GM19463 (cell line): ENCODE measurements around the gene DHCR24.

ENCODE experiments used
- ATAC-seq: cut with Tn5 transposase; IDR thresholded peaks from one replicate; pipeline ENCODE4 v1.9.1; 2021; ENCODE audit warnings: mild to moderate bottlenecking, moderate library complexity; ENCODE audit not compliant: unreplicated experiment

The DHCR24 gene

DNA sequence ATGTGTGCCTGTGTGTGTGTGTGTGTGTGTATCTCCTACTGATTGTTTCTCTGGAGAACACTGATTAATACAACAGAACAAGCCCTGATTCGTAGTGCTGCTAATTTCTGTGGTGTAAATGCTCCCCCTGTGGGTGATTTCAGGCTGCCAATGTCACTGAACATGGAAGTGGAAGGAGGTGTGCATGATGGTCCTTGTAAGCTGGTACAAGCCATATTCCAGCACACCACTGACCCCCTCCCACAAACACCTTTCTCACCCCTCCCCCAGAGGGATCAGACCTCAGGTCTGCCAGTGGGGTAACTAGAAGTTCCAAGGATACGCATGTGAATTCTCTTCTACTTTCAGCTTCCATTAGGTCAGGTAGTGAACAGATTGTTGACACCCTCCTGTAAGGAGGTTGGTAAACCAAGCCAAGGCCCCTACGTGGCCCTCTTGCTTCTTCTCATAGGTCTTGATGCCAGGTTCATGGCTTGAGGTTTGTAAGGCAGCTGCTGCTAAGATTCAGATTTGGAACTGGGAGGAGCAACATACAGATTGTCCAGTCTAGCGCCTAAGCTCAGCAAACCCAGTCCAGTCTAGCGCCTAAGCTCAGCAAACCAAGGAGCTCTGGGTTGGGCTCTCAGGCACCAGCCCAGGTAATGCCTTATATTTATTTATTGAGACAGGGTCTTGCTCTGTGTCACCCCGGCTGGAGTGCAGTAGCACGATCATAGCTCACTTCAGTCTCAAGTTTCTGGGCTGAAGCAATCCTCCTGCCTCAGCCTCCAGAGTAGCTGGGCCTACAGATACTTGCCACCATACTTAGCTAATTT lies 38.7 kb downstream of the DHCR24 start:
- ATAC-seq = no peak

DNA sequence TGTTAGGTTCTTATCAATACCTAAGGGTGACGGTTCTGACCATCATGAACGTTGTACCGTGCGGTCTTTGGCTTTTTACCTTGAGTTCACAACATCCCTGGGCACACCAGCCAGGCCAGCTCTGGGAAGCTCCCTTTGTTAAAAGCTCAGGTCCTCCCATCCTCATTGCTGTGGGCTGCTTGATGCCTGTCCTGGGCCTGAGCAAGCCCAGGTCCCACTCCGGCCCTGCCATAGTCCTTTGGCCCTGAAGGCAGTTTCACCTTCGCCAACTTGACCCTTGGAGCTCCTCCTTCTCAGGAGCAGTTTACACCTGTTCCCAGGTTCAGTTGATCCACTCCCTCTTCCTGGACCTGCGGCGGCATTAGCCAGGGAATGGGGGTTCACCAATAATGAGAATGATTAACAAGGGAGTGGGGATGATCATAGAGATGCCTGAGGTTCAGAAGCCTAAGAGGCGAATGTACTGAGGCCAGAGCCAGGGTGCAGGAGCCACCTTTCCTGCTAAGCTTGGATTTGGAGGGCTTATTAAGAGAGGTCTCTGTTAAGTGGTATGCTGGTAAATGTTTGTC lies 40.2 kb downstream of the DHCR24 start:
- no peak for ATAC-seq

DNA sequence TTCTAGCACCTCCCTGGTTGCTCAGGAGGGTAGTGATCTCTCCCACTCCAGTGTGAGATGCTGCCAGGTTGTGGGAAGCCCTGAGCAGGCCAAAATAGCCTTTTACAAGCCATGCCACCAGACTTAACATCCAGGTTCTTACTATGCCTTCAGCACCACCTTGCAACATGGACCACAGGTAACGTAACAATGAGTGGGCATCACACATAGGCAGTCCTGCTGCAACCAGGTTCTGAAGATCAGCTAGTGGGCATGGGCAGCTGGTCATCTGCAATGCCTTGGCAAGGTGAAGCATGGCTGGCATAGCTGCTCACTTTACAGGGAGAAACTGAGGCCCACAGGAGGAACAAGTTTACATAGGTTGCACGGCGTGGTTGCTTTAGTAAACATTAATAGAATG lies 40.7 kb downstream of the DHCR24 start:
- no peak for ATAC-seq

DNA sequence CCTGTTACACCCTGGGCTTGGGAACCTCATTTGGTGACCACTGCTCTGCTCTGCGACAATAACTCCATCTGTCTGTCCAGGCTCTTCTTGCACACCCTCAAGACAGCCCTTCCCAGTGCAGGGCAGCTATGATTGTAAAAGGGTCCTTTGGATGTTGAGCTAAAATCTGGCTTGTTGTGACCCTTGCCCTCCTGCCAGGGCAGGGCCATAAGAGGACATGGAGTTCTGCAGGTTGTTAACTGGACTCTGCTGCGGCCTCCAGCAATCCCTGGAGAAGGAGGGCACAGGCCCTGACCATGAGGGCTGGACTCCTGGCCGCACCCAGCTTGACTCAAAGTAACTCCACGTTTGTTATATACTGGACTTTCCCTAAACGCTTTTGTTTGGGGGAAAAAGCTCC lies 41.2 kb downstream of the DHCR24 start:
- ATAC-seq = no peak

DNA sequence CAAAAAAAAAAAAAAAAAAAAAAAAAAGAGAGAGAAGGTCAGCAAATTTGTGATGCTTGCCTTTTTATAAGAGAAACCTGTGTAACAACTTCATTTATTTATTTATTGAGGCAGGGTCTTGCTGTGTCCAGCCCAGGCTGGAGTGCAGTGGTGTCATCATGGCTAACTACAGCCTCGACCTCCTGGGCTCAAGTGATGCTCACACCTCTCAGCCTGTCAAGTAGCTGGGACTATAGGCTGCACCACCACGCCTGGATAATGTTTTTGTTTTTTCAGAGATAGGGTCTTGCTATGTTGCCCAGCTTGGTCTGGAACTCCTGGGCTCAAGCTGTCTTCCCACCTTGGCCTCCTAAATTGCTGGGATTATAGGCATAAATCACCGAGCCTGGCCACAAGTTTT lies 42.4 kb downstream of the DHCR24 start:
- no peak for ATAC-seq

DNA sequence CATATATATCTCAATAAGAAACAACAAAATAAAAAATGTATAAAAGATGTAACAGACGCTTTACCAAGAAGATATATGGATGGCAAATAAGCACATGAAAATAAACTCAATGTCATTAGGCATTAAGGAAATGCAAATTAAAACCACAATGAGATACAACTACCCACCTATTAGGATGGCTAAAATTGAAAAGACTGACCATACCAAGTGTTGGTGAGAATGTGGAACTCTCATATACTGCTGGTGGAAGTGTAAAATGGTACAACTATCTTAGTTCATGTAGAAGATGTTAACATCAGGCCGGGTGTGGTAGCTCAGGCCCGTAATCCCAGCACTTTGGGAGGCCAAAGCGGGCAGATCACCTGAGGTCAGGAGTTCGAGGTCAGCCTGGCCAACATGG lies 43.5 kb downstream of the DHCR24 start:
- ATAC-seq = no peak

DNA sequence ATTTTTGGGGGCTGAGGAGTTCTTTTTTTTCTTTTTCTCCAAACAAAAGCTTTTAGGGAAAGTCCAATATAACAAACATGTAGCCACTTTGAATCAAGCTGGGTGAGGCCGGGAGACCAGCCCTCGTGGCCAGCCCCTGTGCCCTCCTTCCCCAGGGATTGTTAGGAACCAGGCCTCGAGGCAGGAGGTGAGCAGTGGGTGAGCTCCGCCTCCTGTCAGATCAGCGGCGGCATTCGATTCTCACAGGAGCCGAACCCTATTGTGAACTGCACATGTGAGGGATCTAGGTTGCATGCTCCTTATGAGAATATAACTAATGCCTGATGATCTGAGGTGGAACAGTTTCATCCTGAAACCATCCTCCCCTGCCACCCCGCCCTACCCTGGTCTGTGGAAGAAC lies 44.0 kb downstream of the DHCR24 start:
- no peak for ATAC-seq

DNA sequence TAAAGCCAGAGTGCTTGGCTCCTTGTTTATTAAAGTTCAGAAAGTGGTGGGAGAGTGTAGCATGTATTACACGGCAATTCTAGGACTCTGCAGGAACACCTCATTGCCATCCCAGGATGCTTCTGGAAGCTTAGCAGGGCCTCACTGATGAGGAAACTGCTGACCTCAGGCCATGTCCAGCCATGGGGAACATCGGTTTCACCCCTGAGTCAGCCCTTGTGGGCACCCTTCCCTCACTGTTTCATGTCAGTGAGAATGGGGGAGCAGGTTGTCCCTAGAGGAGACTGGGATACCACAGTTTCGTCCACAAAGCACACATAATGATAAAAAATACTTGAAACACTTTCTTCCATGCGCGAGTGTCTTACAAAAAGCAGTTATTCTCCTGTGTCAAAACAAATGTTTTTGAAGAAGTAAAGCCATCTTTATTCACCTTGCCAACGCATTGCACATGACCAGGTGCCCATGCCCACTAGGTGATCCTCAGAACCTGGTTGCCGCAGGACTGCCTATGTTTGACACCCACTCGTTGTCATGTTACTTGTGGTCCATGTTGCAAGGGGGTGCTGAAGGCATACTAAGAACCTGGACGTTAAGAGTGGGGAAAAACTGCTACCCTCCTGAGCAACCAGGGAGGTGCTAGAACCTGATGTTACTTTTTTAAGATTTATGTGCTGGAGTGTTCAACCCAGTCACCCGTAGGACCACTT lies 44.6 kb downstream of the DHCR24 start:
- no peak for ATAC-seq

DNA sequence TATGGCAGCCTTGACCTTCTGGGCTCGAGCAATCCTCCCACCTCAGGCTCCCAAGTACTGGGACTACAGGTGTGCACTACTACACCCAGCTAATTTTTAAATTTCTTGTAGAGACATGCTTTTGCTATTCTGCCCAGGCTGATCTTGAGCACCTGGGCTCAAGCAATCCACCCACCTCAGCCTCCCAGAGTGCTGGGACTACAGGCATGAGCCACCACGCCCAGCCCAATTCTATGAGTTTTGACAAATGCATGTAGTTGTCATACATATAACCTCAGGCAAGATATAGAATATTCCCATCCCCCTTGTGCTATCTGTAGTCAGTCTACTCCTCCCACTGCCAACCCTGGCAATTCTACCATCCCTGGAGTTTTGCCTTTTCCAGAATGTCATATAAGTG lies 47.2 kb downstream of the DHCR24 start:
- no peak for ATAC-seq

DNA sequence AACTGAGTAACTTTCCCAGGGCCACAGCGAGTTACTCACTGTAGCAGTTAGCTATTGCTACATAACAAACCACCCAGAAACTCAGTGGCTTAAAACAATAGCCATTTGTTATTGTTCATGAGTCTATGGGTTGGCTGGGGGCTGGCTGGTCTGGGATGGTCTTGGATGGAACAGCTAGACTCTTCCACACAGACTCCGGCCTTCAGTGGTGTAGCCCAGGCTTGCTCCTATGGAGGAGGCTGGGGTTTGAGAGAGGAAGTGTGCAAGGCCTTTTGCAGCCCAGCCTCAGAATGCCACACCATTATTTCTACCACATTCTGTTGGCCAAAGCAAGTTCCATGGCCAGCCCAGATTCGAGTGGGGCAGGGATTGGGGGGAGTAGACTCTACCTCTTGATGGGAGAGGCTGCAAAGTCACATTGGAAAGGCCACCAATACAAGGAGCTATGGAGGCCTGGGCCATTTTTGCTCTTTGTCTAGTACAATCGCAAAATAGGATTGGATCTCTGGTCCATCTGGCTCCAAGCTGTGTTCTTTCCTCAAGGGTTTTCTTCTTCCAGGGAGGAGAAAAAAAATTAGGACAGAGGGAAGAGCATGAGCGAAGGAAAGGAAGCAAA lies 48.3 kb downstream of the DHCR24 start:
- ATAC-seq = no peak

DNA sequence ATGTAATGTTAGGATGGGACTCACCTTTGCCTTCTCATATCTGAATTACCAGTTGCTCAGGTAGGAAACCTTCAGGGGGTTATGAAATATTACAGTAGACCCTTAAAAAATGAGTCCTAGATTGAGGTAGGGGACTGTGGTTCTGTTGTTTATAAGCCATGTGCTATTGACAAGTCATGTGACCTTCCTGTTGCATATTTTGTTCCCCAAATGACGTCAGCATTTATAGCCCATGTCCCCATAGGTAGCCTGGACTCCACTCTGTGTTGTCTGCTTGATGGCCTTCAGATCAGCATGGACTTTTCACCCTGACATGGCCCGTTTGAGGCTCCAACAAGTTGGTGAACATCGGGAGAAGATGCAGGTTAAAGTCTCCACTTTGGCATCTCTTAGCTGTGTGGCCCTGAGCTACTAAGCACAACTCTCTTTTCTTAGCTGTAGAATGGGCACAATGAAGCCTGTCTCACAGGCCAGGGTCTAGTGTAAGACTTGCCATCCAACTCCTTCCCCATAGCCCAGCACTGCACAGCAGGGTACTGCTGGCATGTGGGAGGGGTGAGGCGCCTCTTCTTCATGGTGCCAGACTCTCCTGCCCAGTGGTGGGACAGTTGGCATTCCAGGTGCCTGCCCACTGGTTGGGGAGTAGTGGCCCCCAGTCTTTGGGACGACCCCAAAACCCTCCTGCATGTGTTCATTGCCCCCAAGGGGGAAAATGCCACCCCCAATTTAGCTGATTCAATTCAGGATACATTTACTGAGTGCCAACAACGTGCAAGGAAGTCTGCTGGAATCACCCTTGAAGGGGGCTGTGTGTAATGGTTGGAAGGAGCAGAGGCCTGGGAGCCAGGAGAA lies 49.8 kb downstream of the DHCR24 start:
- ATAC-seq = no peak

DNA sequence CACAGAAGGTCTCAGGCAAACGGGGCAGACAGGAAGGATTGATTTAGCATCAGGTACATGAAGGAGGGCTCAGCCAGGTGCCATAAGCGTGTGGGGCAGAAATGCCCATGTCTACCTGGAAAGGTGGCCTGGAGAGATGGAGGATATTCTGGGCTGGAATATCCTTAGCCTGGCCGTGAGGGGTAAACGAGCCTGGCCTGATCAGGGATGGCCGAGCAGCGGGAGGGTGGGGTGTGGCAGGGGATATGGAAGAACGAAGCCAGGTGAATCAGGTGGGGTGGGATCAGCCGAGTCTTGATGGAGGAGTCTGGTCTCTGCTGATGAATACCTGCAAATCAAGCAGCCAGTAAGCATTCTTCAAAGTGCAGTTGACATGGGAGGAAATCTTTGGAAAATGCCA lies 50.4 kb downstream of the DHCR24 start:
- ATAC-seq = no peak

DNA sequence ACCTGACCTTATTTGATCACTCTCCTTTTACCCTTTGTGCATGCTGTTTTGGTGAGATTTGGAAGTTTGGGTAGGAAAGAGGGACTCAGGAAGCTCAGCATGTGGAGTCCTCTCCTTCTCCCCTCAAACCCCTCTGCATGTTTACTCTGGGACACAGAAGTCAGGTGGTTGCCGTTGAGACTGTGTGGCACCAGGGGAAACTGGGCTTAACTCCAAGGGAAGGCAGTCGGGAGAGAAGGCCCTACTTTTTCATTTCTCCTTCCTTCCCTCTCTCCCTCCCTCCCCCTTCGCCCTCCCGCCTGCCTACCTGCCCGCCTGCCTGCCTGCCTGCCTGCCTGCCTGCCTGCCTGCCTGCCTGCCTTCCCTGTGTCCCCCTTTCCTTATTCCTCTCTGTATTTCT lies 51.0 kb downstream of the DHCR24 start:
- no peak for ATAC-seq

DNA sequence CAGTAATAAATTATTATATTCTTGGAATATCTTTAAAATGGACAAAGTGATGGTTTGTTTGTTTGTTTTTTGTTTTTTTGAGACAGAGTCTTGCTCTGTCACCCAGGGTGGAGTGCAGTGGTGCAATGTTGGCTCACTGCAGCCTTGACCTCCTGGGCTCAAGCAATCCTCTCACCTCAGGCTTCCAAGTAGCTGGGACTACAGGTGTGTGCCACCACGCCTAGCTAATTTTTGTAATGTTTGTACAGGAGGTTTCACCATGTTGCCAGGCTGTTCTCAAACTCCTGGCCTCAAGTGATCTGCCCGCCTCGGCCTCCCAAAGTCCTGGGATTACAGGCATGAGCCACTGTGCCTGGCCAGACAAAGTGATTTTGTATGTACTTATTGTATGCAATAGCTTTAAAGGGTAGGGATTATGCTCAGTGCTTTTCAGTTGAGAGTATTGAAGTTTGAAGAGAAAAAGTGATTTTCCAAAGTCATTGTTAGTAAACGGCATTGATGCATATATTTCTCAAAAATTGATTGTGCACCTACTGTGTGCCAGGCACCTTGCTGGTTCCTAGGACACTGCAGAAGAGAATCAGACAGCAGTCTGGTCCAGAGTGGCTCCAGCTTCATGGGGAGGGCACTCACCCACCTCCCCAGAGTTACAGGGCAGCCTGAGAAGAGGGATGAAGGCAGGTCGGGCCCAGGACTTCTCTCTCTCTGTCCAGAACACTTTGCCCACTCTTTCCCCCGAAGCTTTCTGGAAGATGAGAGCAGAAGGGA lies 51.7 kb downstream of the DHCR24 start:
- no peak for ATAC-seq

DNA sequence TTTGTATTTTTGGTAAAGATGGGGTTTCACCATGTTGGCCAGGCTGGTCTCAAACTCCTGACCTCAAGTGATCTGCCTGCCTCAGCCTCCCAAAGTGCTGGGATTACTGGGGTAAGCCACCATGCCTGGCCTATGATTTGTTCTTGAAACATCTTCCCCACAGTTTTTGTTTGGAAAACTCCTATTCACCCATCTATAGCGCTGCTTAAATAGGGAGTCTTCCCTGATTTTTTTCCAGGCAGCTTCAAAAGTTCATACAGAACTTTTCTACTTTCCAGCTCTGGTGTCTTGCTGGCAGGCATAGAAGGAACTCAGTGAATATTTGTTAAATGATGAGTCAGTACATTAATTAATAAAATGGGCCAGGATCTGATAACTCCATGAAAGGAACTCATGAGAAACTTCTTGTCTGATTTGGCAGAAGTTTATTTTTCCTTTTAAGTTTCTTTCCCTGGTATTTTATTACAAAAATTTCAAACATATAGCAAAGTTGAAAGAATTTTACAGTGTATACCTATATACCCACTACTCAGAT lies 52.9 kb downstream of the DHCR24 start:
- ATAC-seq = no peak

DNA sequence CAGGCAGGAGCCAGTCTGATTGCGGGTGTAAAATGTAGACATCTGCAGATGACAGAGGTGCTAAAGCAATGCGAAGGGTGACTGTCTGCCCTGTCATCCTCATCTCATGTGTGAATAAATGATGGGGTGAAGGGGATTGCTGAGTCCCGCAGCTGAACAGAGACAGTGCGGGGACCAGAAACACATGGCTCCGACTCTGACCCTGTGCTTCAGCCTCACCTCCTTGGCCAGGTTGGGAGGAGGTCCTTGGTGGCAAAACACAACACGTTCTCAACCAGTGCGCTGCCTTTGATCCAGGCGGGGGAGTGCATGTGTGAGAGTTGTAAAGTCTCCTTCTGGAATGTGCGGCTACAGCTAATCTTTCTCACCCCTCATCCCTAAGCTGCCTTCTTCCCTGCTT lies 53.9 kb downstream of the DHCR24 start:
- no peak for ATAC-seq

DNA sequence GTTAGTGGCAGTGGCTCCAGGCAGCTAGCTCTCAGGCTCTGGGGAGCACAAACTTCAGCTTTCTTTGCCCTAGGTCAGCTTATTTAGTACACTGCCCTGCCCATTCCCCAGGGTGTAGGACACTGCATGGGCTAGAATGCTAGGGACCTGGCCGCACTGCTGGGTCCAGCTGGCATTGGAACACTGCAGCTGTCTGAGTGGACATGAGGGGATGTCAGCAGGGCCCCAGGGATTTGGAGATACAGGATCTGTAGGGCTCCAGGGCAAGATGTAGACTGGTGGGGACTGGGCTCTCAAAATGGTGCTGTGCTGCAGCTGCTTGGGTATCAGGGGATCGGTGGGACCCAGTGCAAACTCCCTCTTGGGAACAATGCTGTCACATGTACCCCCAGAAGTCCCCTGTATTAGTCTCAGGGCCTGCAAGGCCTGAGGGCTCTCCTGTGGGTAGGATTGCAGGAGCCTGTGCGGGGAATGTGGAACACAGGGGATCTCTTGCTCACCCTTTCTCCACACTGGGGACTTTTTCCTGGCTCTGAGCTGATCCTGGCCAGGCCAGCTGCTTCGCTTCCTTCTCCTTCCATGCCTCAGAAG lies 60.7 kb downstream of the DHCR24 start:
- no peak for ATAC-seq

DNA sequence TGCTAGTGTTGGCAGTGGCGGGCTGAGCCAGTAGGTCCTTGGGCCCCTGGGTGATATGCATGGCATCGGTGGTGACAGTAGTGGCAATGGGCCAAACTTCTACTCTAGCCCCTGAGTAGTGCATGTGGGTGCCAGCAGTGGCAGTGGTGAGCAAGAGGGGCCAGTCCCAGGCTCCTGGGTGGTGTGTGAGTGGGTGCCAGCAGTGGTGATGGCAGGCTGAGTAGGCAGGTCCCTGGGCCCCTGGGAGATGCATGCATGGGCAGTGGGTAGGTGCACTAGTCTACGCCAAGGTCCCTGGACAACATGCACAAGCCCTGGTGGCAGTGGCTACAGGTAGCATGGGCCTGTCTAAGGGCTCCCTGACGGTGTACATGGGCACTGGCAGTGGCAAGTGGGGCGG lies 61.3 kb downstream of the DHCR24 start:
- ATAC-seq = no peak

DNA sequence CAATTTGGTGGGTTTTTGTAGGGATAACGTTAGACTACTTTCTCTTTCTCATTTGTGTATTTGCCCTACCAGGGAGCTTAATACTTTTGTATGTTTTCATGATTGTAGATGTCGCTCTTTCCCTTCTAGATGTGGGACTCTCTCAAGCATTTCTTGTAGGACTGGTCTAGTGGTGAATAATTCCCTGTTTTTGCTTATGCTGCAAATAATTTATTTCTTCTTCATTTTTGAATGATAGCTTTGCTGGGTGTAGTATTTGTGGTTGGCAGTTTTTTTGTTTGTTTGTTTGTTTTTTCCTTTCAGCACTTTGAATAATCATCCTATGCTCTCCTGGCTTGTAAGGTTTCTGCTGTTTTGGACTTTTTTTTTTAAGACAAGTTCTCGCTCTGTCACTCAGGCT lies 63.3 kb downstream of the DHCR24 start:
- no peak for ATAC-seq

DNA sequence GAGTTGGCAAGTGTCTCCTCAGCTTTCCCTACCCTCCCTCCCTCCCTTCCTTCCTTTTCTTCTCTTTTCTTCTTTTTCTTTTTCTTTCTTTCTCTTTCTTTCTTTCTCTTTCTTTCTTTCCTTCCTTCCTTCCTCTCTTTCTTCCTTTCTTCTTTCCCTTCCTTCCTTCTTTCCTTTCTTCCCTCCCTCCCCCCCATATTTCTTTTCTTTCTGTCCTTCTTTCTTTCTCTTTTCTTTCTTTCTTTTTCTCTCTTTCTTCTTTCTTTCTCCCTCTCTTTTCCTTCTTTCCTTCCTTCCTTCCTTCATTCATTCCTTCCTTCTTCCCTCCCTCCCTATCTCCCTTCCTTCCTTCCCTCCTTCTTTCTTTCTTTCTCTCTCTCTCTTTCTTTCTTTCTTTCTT lies 67.3 kb downstream of the DHCR24 start:
- ATAC-seq = no peak
